ENCODE data around the gene BTAF1.
A peak's percentile ranks its signal among the peaks of the same experiment; 100 is the strongest.

DNA sequence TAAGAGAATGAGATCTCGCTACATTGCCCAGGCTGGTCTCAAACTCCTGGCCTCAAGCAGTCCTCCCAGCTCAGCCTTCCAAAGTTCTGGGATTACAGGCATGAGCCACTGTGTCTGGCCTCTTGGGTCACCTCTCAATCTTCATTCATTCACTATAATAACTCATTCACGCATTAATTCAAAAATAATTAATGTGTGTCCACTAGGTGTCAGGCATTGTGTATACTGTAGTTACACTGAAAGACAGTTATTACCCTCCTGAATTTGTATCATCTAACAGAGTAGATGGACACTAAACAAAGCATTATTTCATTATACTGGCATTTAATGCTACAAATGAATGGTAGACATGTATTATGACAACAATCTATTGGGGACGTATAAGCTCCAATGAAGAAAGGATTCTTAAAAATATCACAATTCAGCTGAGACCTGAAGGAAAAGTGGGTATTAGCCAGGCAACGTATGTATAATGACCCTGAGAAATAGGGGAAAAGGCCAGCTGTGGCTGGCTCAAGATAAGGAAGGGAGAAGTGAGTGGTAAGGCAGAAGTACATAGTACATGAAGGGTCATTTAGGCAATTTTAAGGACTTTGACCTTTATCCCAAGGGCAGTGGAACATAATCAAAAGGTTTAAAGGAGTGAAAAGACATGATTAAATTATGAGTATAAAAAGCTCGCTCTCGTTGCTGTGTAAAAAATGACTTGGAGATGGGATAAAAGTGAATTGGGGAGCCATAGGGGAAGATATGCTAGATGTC lies 150.7 kb downstream of the BTAF1 start:
- TF ChIP-seq, protein P1, sequence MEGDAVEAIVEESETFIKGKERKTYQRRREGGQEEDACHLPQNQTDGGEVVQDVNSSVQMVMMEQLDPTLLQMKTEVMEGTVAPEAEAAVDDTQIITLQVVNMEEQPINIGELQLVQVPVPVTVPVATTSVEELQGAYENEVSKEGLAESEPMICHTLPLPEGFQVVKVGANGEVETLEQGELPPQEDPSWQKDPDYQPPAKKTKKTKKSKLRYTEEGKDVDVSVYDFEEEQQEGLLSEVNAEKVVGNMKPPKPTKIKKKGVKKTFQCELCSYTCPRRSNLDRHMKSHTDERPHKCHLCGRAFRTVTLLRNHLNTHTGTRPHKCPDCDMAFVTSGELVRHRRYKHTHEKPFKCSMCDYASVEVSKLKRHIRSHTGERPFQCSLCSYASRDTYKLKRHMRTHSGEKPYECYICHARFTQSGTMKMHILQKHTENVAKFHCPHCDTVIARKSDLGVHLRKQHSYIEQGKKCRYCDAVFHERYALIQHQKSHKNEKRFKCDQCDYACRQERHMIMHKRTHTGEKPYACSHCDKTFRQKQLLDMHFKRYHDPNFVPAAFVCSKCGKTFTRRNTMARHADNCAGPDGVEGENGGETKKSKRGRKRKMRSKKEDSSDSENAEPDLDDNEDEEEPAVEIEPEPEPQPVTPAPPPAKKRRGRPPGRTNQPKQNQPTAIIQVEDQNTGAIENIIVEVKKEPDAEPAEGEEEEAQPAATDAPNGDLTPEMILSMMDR (optimal IDR thresholded peaks at IDR 0.05 in 1 of 3, IDR thresholded peaks at IDR 0.05 in 1 of 3, conservative IDR thresholded peaks at IDR 0.05 in 1 of 3; ENCODE audit: extremely low read depth in 1 of 3, insufficient read depth in 2 of 3, low read length in 3 of 3) = peak in 1 of 3 experiments; percentile 28
- no peak for TF ChIP-seq EZH2 (IDR thresholded peaks at IDR 0.05; ENCODE audit: low read length)

Data from keratinocyte (primary cell).